Astrocyte (in vitro differentiated cells and primary cell): ENCODE results near the gene CYTH3.

Experiments
- CTCF ChIP-seq: IDR thresholded peaks from 2 replicates; pipeline ENCODE4 v1.5.1; 2011; ENCODE audit warnings: low read depth, mild to moderate bottlenecking, inconsistent platforms, low read length, moderate library complexity; ENCODE audit not compliant: insufficient read depth
- EZH2 ChIP-seq: IDR thresholded peaks from 2 replicates; pipeline ENCODE4 v1.6.1; 2012; ENCODE audit warnings: mild to moderate bottlenecking, low read length, inconsistent platforms; ENCODE audit not compliant: insufficient read depth

- TF ChIP-seq CTCF (no peak), EZH2 (no peak)
Measured at GRCh38 chr7:6117533-6117932, 154.9 kb downstream of the CYTH3 start.
